Mononuclear cell (primary cell): ENCODE results near the gene RNPS1. TPM values are rescaled to one million over a fixed set of nuclear protein-coding genes. Genes with fewer than 3 reads are reported as not detected.
A peak's percentile ranks its signal among the peaks of the same experiment; 100 is the strongest.
"Not testable (repeated sequence)": the region's sequence is repeated elsewhere in the genome, so short reads cannot be mapped to it uniquely, and the experiment has no call there.

Experiments used
- H3K27me3 ChIP-seq: 2 replicates; pipeline ENCODE4 v1.6.0; 2011; ENCODE audit warnings: low read length, control low read depth; ENCODE audit not compliant: insufficient read depth
- H3K4me1 ChIP-seq: 2 replicates; pipeline ENCODE4 v1.5.1; 2011; ENCODE audit warnings: mild to moderate bottlenecking, low read length, control low read depth; ENCODE audit not compliant: insufficient read depth
- H3K4me3 ChIP-seq: 2 replicates; pipeline ENCODE4 v1.5.1; 2011; ENCODE audit warnings: mild to moderate bottlenecking, low read length, moderate library complexity
- H3K9me3 ChIP-seq: 2 replicates; pipeline ENCODE4 v1.5.1; 2011; ENCODE audit warnings: low read depth, mild to moderate bottlenecking, control low read depth, low read length
- total RNA-seq: library from RNA; depleted of rRNA; stranded (reverse); fragments of >200 nt; gene quantifications from one replicate; pipeline ENCODE4 v1.2.3, GENCODE V29; 2012

The RNPS1 gene
- total RNA-seq, 1 donor = 156 TPM

DNA sequence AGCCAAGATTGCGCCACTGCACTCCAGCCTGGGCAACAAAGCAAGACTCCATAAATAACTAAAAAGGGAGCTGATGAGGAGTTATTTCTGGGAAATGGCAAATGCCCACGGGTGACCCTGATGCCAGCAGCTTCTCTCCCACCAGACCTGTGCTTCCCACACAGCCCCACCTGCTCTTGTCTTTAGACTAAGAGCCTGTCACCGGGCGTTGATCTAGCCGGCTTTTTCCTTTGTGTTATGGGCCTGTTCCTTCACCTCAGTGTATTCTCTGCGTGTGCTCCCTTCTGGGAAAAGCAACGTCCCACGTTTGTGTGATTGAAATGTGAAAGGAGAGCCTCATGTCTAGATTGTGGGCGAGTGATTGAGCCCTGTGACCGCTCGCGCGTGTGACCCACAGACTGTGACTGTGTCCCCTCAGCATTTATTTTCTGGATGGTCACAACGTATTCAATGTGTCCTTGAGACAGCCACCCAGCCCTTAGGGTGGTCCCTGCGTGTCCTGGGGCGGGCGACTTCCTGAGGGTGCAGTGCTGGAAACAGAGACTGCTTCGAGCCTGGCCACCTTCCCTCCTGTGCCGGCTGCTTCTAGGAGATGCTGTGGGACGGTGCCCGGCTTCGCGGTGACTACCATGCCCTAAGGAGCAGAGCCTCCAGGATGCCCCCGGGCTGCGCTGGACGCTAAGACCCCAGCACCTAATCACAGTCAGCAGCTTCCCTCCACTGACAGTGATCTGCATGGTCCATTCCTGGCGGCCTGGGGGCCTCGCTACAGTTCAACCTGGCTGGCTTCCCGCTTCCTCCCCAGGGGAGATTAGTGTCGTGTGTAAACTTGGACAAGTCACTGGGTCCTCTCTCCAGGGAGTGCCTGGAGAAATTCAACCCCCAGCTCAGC lies 7.8 kb upstream of the RNPS1 start:
- H3K27me3 ChIP-seq = no peaks in the 10 kb centered on the region
- no peaks in the 10 kb centered on the region for H3K9me3 ChIP-seq
- H3K4me1 ChIP-seq = peaks cover 6% of the 10 kb centered on the region
- no peak overlapping the region for H3K4me3 ChIP-seq

DNA sequence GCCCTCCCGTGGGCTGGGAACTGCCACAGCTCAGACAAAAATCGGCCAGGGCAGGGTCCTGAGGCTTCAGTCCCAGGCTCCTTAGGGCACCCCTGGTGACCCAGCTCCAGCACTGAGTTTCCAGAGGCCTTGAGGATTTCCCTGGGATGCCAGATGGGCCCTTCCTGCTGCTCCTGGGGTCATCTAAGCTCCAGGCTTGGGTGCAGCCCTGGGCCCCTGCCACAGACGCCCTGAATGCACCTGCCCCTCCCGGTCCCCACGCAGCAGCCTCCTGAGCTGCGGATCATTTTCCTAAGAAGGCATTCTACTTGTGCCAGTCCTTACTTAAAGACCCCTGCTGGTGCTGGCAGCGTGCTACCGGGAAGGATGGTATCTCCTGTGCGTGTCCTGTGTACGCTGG lies 6.0 kb upstream of the RNPS1 start:
- Histone ChIP-seq H3K4me3 (no peak overlapping the region), H3K9me3 (no peaks in the 10 kb centered on the region), H3K27me3 (no peaks in the 10 kb centered on the region), H3K4me1 (peaks cover 16% of the 10 kb centered on the region)

DNA sequence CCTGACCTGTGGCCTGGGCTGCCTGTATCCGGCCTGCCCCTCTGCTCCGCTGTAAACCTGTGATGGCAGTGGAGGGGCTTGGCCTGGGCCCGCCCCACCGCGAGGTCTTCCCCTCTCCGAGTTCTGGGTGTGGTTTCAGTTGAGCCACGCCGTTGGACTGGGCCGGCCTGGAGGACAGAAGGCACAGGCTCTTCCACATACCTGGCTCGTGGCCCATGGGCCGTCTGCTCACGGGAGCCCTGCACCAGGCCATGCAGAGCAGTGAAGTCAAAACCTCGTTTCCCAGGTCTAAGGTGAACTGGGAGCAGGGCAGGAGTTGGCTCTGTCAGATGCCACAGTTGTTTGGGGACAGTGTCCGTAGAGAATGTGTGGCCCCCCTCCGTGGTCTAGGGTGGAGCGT lies 5.6 kb upstream of the RNPS1 start:
- no peak overlapping the region for H3K4me3 ChIP-seq

DNA sequence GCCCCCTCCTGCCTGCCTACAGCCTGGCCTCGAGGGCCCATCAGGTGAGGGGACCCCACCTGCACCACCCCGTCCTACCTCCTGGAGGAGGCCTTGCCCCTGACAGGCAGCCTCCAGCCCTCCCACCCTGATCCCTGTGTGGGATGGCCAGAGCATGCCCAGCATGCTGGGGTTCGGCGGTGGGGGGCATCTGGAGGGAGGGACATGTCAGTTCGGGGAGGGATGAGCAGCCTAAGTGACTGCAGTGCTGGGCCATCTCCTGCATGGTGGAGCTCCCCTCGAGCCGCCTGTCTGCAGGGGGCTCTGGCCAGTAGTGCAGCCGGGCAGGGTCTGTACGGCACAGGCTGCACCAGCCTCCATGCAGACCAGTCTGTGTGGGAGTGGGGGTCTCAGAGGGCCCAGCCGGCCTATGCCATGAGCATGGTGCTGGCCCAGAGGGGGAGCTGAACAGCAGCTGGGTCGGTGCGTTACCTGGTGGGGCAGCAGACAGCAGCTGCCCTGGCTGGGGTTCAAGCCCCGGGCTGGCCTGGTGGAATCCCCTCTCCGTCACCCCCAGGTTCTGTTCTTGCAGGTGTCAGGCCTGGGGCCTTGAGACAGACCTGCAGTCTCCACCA lies 4.0 kb upstream of the RNPS1 start:
- Histone ChIP-seq H3K4me3 (no peak overlapping the region), H3K9me3 (no peaks in the 10 kb centered on the region), H3K4me1 (peaks cover 21% of the 10 kb centered on the region)

More for the DNA sequence above, 5.6 kb upstream of the RNPS1 start:
- Histone ChIP-seq H3K9me3 (no peaks in the 10 kb centered on the region), H3K27me3 (no peaks in the 10 kb centered on the region), H3K4me1 (peaks cover 19% of the 10 kb centered on the region)

DNA sequence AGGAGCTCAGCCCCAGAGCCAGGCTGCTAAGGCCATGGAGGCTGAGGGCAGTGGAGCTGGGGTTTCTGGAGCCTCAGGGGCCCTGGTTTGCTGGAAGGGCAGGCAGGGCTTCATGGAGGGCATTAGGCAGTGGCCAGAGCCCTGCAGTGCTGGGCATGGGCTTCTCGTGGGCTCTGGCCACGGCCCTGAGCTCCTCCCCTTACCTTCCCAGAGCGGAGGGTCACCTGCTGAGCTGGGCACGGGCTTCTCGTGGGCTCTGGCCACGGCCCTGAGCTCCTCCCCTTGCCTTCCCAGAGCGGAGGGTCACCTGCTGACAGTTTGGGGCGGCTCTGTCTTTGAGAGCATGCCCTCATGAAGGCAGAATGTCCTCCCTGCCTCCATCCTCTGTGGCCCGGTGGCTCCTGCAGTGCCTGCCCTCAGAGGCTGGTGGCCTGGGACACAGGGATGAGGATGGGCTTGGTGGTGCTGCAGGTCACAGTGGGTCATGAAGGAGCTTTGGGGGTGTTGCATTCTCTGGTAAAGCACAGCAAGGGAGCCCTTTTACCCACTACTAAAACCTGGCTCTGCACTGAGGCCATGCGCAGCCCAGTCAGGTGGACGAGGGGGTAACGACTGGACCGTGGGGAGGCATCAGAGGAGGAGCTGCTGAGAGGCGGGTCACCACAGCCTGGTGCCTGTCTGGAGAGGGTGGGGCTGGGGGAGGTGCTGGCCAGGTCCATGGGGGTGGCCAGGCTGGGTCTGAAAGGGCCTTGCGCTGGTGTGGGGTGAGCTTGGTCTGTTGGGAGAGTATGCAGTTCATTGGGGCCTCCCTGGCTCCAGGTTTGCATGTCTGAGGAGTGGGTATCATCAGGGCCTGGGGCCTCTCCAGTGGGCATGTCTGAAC lies 2.9 kb upstream of the RNPS1 start:
- H3K9me3 ChIP-seq = no peaks in the 10 kb centered on the region
- H3K4me1 ChIP-seq = peaks cover 30% of the 10 kb centered on the region
- no peaks in the 10 kb centered on the region for H3K27me3 ChIP-seq
- H3K4me3 ChIP-seq = no peak overlapping the region

More for the DNA sequence above, 4.0 kb upstream of the RNPS1 start:
- no peaks in the 10 kb centered on the region for H3K27me3 ChIP-seq

DNA sequence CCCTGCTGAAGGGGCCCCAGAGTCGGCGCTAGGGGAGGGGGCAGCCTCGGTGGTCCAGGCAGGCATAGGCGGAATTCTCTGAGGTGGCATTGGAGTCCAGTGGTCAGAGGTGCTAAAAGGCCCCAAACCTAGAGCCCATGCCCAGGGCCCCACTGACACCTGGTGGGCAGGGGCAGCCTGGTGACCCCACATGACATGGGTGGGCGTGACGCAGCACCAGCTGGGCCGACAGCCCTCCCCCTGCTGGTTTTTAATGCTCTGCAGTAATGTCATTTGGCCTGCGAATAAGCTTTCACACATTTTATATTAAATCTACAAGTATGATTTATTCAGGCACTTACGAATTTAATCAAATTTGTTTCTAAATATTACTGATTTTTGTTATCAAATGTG lies 2.1 kb upstream of the RNPS1 start:
- Histone ChIP-seq H3K9me3 (no peaks in the 10 kb centered on the region), H3K4me3 (no peak overlapping the region), H3K27me3 (no peaks in the 10 kb centered on the region), H3K4me1 (peaks cover 35% of the 10 kb centered on the region)

DNA sequence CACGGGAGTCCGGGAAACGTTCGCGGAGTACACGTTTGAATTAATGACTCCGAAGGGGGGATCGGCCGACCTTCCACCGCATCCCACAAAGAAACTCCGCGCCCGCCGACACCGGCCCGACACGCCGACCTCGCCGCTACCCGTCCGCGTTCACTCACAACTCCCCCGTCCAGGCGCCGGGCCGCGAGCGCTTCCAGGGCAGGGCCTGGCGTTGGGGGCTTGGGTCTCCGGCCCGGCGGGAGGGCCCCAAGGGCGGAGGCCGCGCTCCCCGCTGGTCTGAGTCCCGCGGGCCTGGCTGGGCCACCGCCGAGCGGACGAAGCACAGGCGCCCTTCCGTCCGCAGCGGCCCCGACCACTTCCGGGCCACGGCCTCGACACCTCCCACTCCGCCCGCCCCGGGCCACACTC lies 417 bp downstream of the RNPS1 start:
- H3K9me3 ChIP-seq, H3K27me3 ChIP-seq: not testable (repeated sequence)
- H3K4me3 ChIP-seq = peak overlapping the region; percentile 79
- H3K4me1 ChIP-seq = peaks cover 33% of the 10 kb centered on the region

DNA sequence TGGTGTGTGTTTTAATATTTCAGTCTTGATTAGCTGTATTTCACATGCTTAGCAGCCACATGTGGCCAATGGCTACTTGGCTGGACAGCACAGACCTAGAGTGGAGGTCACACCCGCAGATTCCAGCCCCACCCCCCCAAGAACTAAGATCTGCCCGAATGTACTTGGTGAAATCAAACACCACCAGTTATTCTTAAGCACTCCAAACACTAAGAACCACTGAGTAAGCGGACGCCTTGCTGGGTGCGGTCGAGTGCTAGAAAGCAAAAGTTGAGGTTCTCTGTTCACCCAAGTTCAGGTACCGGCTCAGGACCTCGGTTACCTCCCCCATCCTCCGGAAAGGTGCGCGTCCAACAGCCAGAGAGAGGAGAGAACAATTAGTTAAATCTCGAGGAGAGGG lies 1.0 kb downstream of the RNPS1 start:
- H3K9me3 ChIP-seq, H3K27me3 ChIP-seq: not testable (repeated sequence)
- Histone ChIP-seq H3K4me3 (peak overlapping the region; percentile 79), H3K4me1 (peaks cover 29% of the 10 kb centered on the region)

DNA sequence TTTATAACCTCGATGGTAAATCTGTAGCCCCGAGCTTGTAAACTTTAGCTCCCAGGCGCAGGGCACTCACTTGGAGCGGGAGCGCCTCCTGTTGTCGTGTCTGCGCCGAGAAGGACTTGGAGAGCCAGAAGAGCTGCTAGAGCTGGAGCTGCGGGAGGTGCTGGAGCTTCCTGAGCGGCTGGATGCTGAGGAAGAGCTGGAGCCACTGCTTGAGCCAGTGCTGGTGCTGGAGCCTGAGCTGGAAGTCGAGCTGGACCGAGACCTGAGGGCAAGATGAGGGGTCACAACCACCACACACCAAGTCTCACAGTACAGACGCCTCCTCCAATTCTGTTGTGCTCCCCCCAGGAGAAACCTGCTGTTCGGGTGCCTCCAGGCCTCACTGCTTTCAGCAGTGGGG lies 4.9 kb downstream of the RNPS1 start:
- not testable (repeated sequence) for H3K9me3 ChIP-seq, H3K27me3 ChIP-seq, H3K4me3 ChIP-seq
- H3K4me1 ChIP-seq = peaks cover 15% of the 10 kb centered on the region

DNA sequence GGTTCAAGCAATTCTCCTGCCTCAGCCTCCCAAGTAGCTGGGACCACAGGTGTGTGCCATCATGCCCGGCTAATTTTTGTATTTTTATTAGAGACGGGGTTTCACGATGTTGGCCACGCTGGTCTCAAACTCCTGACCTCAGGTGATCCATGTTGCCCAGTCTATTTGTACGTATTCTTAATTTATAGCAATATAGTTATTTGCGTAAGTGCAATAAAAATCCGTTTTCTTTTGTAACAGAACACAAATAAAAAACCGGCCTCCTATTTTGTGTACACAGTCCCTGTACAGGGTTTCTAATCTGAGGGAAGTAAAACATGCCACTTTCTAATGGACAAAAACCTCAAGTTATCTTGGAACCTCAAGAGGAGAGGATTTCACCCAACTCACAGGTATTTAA lies 7.7 kb downstream of the RNPS1 start:
- no peaks in the 10 kb centered on the region for H3K27me3 ChIP-seq
- no peak overlapping the region for H3K4me3 ChIP-seq
- no peaks in the 10 kb centered on the region for H3K4me1 ChIP-seq
- H3K9me3 ChIP-seq = no peaks in the 10 kb centered on the region

DNA sequence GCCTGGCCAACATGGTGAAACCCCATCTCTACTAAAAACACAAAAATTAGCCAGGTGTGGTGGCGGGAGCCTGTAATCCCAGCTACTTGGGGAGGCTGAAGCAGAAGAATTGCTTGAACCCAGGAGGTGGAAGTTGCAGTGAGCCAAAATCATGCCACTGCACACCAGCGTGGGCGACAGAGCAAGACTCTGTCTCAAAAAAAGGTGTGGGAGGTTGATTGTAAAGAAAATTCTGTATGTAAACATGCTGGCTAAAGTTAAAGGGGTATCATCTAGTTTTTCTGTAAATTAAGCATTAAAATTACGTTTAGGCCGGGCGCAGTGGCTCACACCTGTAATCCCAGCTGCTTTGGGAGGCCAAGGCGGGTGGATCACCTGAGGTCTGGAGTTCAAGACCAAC lies 9.4 kb downstream of the RNPS1 start:
- not testable (repeated sequence) for H3K4me1 ChIP-seq, H3K4me3 ChIP-seq, H3K9me3 ChIP-seq, H3K27me3 ChIP-seq

DNA sequence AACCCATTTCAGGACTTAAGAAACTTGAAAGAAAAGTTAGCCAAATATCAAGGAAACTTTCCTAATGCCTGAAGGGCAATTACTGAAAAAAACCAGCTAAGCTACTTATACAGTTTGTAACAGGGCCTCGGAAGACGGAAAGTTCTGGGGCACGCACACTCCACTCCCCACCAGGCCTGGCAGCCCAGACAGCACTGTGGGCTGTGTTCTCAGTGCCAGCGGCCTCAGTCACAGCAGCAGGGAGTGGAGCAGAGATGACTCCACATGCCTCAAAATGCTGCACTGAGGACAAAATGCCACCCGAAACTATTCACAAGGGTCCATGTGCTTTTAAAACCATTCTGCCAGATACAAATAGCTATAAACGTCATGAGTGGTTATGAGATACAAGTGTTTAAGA lies 10.2 kb downstream of the RNPS1 start:
- no peaks in the 10 kb centered on the region for H3K9me3 ChIP-seq
- H3K27me3 ChIP-seq = no peaks in the 10 kb centered on the region
- H3K4me1 ChIP-seq = no peaks in the 10 kb centered on the region
- H3K4me3 ChIP-seq = no peak overlapping the region

DNA sequence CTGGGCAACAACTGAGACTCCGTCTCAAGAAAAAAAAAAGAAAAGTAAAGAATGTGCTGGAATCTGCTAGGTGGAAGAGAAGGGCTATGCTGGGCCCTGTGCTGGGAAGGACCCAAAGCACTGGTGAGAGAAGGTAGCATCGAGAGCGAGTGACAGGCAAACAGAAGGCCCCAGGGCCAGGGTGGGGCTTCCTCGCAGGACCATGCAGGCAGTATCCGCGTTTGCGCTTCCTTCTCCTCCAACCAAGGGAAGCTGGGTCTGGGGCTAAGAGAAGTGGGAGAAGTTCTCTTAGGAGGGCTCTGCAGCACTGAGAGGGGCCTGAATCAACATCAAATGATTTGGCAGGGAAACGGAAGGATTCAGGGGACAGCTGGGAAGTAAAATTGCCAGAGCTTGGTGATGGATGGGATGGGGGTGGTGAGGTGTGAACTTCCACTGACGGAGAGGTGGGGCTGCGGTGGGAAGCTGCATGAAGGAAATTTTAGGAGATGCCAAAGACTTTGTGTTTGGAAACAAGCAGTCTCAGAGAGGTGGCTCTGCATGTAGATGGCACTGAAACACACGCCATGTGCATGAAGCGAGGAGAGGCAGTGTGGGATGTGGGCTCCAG lies 11.3 kb downstream of the RNPS1 start:
- Histone ChIP-seq H3K4me3 (no peak overlapping the region), H3K27me3 (no peaks in the 10 kb centered on the region), H3K4me1 (peaks cover 6% of the 10 kb centered on the region), H3K9me3 (no peaks in the 10 kb centered on the region)

DNA sequence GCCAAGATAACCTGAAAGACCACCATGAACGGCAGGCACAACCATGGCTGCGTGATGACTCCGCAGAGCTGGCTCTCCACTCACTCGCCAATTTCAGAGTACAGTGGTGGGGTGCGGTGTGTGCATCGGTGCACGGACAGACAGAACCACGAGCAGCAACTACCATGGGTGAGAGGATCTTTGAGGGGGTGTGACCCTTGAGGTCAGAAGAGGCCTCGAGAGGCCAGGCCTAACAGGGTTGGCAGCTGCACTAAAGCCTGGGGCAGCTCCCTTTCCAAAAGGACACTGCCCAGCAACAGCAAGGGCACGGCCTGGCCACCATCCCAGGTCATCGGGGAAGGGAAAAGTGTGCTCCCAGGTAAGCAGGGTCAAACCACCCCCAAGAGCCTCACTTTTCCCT lies 14.6 kb downstream of the RNPS1 start:
- Histone ChIP-seq H3K4me1 (peaks cover 17% of the 10 kb centered on the region), H3K4me3 (no peak overlapping the region), H3K27me3 (no peaks in the 10 kb centered on the region), H3K9me3 (no peaks in the 10 kb centered on the region)

DNA sequence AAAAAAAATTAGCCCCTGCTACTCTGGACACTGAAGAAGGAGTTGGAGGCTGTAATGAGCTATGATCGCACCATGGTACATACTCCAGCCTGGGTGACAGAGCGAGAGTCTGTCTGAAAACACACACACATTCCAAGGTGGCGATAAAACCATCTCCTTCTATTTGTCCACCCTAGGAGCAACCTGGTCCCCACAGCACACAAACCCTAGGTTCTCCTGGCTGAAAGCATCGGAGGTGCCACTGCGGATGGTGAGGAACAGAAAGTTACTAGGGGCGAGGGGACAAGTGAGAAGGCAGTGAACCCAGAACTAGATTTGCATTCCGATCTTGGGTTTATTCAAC lies 15.1 kb downstream of the RNPS1 start:
- Histone ChIP-seq H3K9me3 (no peaks in the 10 kb centered on the region), H3K4me3 (no peak overlapping the region), H3K4me1 (peaks cover 17% of the 10 kb centered on the region), H3K27me3 (no peaks in the 10 kb centered on the region)
